Measurements from ENCODE around the gene CDC42BPG.

The CDC42BPG gene, protein sequence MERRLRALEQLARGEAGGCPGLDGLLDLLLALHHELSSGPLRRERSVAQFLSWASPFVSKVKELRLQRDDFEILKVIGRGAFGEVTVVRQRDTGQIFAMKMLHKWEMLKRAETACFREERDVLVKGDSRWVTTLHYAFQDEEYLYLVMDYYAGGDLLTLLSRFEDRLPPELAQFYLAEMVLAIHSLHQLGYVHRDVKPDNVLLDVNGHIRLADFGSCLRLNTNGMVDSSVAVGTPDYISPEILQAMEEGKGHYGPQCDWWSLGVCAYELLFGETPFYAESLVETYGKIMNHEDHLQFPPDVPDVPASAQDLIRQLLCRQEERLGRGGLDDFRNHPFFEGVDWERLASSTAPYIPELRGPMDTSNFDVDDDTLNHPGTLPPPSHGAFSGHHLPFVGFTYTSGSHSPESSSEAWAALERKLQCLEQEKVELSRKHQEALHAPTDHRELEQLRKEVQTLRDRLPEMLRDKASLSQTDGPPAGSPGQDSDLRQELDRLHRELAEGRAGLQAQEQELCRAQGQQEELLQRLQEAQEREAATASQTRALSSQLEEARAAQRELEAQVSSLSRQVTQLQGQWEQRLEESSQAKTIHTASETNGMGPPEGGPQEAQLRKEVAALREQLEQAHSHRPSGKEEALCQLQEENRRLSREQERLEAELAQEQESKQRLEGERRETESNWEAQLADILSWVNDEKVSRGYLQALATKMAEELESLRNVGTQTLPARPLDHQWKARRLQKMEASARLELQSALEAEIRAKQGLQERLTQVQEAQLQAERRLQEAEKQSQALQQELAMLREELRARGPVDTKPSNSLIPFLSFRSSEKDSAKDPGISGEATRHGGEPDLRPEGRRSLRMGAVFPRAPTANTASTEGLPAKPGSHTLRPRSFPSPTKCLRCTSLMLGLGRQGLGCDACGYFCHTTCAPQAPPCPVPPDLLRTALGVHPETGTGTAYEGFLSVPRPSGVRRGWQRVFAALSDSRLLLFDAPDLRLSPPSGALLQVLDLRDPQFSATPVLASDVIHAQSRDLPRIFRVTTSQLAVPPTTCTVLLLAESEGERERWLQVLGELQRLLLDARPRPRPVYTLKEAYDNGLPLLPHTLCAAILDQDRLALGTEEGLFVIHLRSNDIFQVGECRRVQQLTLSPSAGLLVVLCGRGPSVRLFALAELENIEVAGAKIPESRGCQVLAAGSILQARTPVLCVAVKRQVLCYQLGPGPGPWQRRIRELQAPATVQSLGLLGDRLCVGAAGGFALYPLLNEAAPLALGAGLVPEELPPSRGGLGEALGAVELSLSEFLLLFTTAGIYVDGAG (N-terminal part only)

GRCh38 chr11:64844330-64845128, at the start of gene CDC42BPG:
TSS of gene CDC42BPG (minus strand) at chr11:64844653. CDS start at chr11:64844569, 84 bp downstream.
- Histone ChIP-seq H3K4me3 (peak within 1 kb of the TSS; percentile 65), H3K4me2 (peak within 1 kb of the TSS; percentile 84), H3K36me3 (no peaks in the 10 kb centered on the region), H3K9me3 (no peaks in the 10 kb centered on the region), H3K27me3 (peaks cover 10% of the 10 kb centered on the region), H3K27ac (peak within 1 kb of the TSS; percentile 55; the same call in 1 of the 2 replicates), H3K9ac (peak within 1 kb of the TSS; percentile 45; the same call in 1 of the 2 replicates), H4K20me1 (0 out of 2 replicates have a peak, but pooled peaks cover 4% of the 10 kb centered on the region), H3K4me1 (peaks cover 57% of the 10 kb centered on the region)
- TF ChIP-seq Cebpa-rat (IDR thresholded peaks at IDR 0.05): no peak

- no peaks in the 10 kb centered on the region for H3K9me3 ChIP-seq
- H3K4me3 ChIP-seq: peak overlapping the region; percentile 20; the same call in 1 of the 2 replicates
- H3K9ac ChIP-seq: peak overlapping the region; percentile 77
- no peak for TF ChIP-seq Cebpa-rat (IDR thresholded peaks at IDR 0.05)
- no peaks in the 10 kb centered on the region for H3K27me3 ChIP-seq
- H3K4me1 ChIP-seq: peaks cover 84% of the 10 kb centered on the region
- H3K36me3 ChIP-seq: peaks cover 41% of the 10 kb centered on the region
- peak overlapping the region; percentile 92 for H3K4me2 ChIP-seq
- H4K20me1 ChIP-seq: no peaks in the 10 kb centered on the region
- peak overlapping the region; percentile 88 for H3K27ac ChIP-seq
These were observed 49.0 kb upstream of the CDC42BPG start for GRCh38 chr11:64893194-64894069.

DNA sequence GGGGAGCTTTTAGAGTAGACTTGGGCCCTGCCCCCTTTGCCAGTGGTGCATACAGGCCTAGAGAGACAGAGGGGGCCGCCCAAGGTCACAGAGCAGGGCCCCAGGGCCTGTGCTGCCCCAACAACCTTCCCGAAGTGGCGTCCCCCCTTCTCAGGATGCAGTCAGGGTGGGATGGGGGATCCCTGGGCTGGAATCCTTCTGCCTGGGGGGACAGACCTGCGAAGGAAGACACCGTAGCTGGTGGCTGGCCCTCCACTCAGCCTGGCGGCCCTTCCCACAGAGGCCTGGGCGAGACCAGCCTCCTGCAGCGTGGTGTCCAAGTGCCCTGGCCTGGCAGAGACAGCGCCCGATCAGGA, 48.4 kb upstream of the CDC42BPG start:
- TF ChIP-seq Cebpa-rat (IDR thresholded peaks at IDR 0.05): no peak
- peak overlapping the region; percentile 77 for H3K9ac ChIP-seq
- H3K4me3 ChIP-seq: peak overlapping the region; percentile 20
- H3K4me2 ChIP-seq: peak overlapping the region; percentile 92
- H3K36me3 ChIP-seq: peaks cover 34% of the 10 kb centered on the region
- H3K27me3 ChIP-seq: no peaks in the 10 kb centered on the region
- peak overlapping the region; percentile 88 for H3K27ac ChIP-seq
- H4K20me1 ChIP-seq: no peaks in the 10 kb centered on the region
- H3K4me1 ChIP-seq: peaks cover 89% of the 10 kb centered on the region
- H3K9me3 ChIP-seq: no peaks in the 10 kb centered on the region

DNA sequence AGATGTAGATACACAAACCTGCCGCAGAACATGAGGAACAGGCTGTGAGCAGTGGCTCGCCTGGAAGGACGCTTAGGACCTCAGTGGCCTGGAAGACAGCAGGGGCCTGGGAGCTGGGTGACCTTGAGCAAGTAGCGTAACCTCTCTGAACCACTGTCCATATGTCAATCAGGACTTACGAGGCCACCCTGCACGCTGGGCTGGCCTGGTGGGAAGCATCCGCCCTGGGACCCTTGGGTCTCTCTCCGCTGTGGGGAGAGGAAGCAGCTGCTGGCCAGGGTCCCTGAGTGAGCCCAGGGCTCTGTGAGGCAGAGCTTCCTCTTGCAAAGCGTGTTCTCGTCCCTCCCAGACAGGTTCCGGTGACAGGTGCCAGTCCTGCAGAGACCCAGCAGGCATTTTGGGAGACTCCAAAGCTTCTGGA, 48.0 kb upstream of the CDC42BPG start:
- H3K4me2 ChIP-seq: peak overlapping the region; percentile 92
- H3K4me1 ChIP-seq: peaks cover 89% of the 10 kb centered on the region
- H3K9ac ChIP-seq: peak overlapping the region; percentile 77
- H4K20me1 ChIP-seq: no peaks in the 10 kb centered on the region
- H3K9me3 ChIP-seq: no peaks in the 10 kb centered on the region
- TF ChIP-seq Cebpa-rat (IDR thresholded peaks at IDR 0.05): no peak
- peak overlapping the region; percentile 88 for H3K27ac ChIP-seq
- H3K36me3 ChIP-seq: peaks cover 30% of the 10 kb centered on the region
- H3K4me3 ChIP-seq: peak overlapping the region; percentile 20; the same call in 1 of the 2 replicates
- H3K27me3 ChIP-seq: no peaks in the 10 kb centered on the region

DNA sequence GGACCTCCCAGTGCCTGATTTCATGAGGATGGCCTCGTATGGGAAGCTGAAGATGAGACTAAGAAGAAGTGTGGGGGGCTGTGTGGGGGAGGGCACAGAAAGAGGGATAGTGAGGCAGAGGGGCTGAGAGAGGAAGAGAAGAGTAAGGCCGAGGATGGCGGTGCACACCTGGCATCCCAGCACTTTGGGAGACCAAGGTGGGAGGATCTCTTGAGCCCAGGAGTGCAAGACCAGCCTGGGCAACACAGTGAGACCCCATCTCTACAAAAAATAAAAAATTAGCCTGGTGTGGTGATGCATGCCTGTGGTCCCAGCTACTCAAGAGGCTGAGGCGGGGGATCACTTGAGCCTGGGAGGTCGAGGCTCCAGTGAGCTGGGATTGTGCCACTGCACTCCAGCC, 47.4 kb upstream of the CDC42BPG start:
- H3K27me3 ChIP-seq: no peaks in the 10 kb centered on the region
- no peak overlapping the region for H3K4me3 ChIP-seq
- TF ChIP-seq Cebpa-rat (IDR thresholded peaks at IDR 0.05): no peak
- no peaks in the 10 kb centered on the region for H3K9me3 ChIP-seq
- H3K4me2 ChIP-seq: peak overlapping the region; percentile 92
- H4K20me1 ChIP-seq: no peaks in the 10 kb centered on the region
- H3K27ac ChIP-seq: peak overlapping the region; percentile 88
- H3K4me1 ChIP-seq: peaks cover 89% of the 10 kb centered on the region
- H3K9ac ChIP-seq: peak overlapping the region; percentile 77
- peaks cover 25% of the 10 kb centered on the region for H3K36me3 ChIP-seq

GRCh38 chr11:64891215-64891848, 46.9 kb upstream of the CDC42BPG start:
- Histone ChIP-seq H3K27ac (peak overlapping the region; percentile 88), H3K27me3 (no peaks in the 10 kb centered on the region), H3K4me3 (no peak overlapping the region), H3K9me3 (no peaks in the 10 kb centered on the region), H3K36me3 (peaks cover 20% of the 10 kb centered on the region), H4K20me1 (no peaks in the 10 kb centered on the region), H3K4me2 (peak overlapping the region; percentile 92), H3K4me1 (peaks cover 85% of the 10 kb centered on the region), H3K9ac (peak overlapping the region; percentile 77)
- no peak for TF ChIP-seq Cebpa-rat (IDR thresholded peaks at IDR 0.05)

- Histone ChIP-seq H3K4me3 (no peak overlapping the region), H3K27ac (peak overlapping the region; percentile 88), H3K36me3 (peaks cover 12% of the 10 kb centered on the region; the same call in 1 of the 2 replicates), H3K27me3 (no peaks in the 10 kb centered on the region), H3K9me3 (no peaks in the 10 kb centered on the region), H4K20me1 (no peaks in the 10 kb centered on the region), H3K4me1 (peaks cover 84% of the 10 kb centered on the region), H3K4me2 (peak overlapping the region; percentile 92), H3K9ac (0 out of 2 replicates have a peak overlapping the region, but pooled peaks have one; percentile 34)
- TF ChIP-seq Cebpa-rat (IDR thresholded peaks at IDR 0.05): no peak
These were observed 46.1 kb upstream of the CDC42BPG start for GRCh38 chr11:64890522-64890939.
